ENCODE results near the gene CLEC4F. TPM values are rescaled to one million over a fixed set of nuclear protein-coding genes. Genes with fewer than 3 reads are reported as not detected.

The CLEC4F gene
- total RNA-seq, 1 donor from 2014 or later = not detected

DNA sequence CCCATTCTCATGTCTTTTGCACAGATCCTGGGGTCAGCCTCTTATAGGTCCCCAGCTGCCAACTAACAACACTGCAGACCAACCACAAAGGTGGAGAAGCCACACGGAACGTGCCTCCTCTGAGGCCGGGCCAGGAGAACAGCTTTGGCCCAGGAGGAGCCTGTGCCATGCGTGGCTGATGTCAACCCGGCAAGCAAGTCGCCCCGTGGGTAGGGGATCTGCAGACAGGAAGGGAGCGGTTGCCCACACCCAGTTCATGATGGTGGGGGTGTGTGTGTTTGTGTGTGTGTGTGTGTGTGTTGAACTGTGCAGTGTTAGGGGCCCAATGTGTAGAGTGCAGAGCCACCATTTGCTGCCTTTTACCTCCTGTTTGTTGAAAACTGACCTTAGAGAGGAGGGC lies 2.4 kb upstream of the CLEC4F start:
- Histone ChIP-seq H3K4me3 (ENCODE audit: insufficient read depth, low read depth, low read length) (no peak overlapping the region), H3K9ac (ENCODE audit: low read length) (no peak overlapping the region), H3K79me2 (ENCODE audit: insufficient read depth, low read length) (no peaks in the 10 kb centered on the region), H3K36me3 (ENCODE audit: insufficient read depth, low read length) (no peaks in the 10 kb centered on the region), H3K4me2 (ENCODE audit: low read length) (no peak overlapping the region), H3K9me3 (ENCODE audit: insufficient read depth, low read depth, low read length) (no peaks in the 10 kb centered on the region), H3K27me3 (ENCODE audit: insufficient read depth, low read length) (peaks cover 12% of the 10 kb centered on the region), H2AFZ (ENCODE audit: low read depth, low read length) (no peak overlapping the region), H3K4me1 (ENCODE audit: insufficient read depth, low read length) (no peaks in the 10 kb centered on the region), H4K20me1 (ENCODE audit: insufficient read depth, low read length) (no peaks in the 10 kb centered on the region), H3K27ac (ENCODE audit: low read depth, low read length) (no peak overlapping the region)
- Mint-ChIP-seq H3K4me3 (ENCODE audit: unreplicated experiment) (no peak overlapping the region), H3K27ac (ENCODE audit: unreplicated experiment) (no peak overlapping the region), H3K27me3 (ENCODE audit: low read depth, unreplicated experiment) (peaks cover 26% of the 10 kb centered on the region), H3K36me3 (ENCODE audit: low read depth, unreplicated experiment) (no peaks in the 10 kb centered on the region), H3K4me1 (ENCODE audit: low read depth, unreplicated experiment) (no peaks in the 10 kb centered on the region), H3K9me3 (ENCODE audit: unreplicated experiment) (peaks cover 6% of the 10 kb centered on the region)
- no peak for DNase-seq (ENCODE audit: low read depth)
- FAIRE-seq = no peak
- TF ChIP-seq, protein P1, sequence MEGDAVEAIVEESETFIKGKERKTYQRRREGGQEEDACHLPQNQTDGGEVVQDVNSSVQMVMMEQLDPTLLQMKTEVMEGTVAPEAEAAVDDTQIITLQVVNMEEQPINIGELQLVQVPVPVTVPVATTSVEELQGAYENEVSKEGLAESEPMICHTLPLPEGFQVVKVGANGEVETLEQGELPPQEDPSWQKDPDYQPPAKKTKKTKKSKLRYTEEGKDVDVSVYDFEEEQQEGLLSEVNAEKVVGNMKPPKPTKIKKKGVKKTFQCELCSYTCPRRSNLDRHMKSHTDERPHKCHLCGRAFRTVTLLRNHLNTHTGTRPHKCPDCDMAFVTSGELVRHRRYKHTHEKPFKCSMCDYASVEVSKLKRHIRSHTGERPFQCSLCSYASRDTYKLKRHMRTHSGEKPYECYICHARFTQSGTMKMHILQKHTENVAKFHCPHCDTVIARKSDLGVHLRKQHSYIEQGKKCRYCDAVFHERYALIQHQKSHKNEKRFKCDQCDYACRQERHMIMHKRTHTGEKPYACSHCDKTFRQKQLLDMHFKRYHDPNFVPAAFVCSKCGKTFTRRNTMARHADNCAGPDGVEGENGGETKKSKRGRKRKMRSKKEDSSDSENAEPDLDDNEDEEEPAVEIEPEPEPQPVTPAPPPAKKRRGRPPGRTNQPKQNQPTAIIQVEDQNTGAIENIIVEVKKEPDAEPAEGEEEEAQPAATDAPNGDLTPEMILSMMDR (IDR thresholded peaks at IDR 0.05; ENCODE audit: insufficient read depth, low read depth, low read length) = no peak
- no peak for TF ChIP-seq EZH2 (IDR thresholded peaks at IDR 0.05; ENCODE audit: insufficient read depth, low read length)

DNA sequence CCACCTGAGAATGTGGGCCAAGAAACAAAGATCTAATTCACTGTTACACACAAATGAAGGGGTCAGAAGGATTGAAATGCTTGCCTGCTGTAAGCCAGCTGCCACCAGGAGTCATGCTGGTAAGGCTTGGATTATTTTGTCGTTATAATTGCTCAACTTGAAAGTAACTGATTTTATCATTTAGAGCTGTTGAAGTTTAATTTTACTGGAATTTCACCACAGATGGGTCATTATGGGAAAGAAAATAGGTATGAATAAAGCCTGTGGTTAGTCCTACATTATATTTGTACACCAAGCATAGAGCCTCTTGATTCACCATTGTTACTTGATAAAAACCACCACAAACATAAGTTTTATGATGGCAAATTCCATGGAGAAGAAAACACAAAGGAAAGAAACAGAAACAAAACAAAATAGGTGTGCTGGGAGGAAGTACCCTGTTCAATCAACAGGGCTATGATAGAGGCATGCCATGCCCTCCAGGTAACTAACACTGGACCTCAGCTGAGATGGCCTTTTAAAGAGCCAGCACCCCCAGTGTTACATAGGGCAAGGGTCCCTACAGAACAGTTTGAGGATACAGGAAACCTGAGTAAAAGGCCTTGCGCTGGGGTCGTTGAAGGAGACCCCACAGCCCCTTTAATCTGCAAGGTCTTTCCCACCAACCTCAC lies 3.0 kb downstream of the CLEC4F start:
- Histone ChIP-seq H3K9me3 (ENCODE audit: insufficient read depth, low read depth, low read length) (no peaks in the 10 kb centered on the region), H3K4me1 (ENCODE audit: insufficient read depth, low read length) (no peaks in the 10 kb centered on the region), H4K20me1 (ENCODE audit: insufficient read depth, low read length) (no peaks in the 10 kb centered on the region), H3K79me2 (ENCODE audit: insufficient read depth, low read length) (no peaks in the 10 kb centered on the region), H2AFZ (ENCODE audit: low read depth, low read length) (no peak overlapping the region), H3K36me3 (ENCODE audit: insufficient read depth, low read length) (no peaks in the 10 kb centered on the region), H3K4me2 (ENCODE audit: low read length) (no peak overlapping the region), H3K4me3 (ENCODE audit: insufficient read depth, low read depth, low read length) (no peak overlapping the region), H3K27ac (ENCODE audit: low read depth, low read length) (no peak overlapping the region), H3K9ac (ENCODE audit: low read length) (no peak overlapping the region), H3K27me3 (ENCODE audit: insufficient read depth, low read length) (peaks cover 31% of the 10 kb centered on the region)
- FAIRE-seq = no peak
- Mint-ChIP-seq H3K36me3 (ENCODE audit: low read depth, unreplicated experiment) (no peaks in the 10 kb centered on the region), H3K4me1 (ENCODE audit: low read depth, unreplicated experiment) (no peaks in the 10 kb centered on the region), H3K27ac (ENCODE audit: unreplicated experiment) (no peak overlapping the region), H3K4me3 (ENCODE audit: unreplicated experiment) (no peak overlapping the region), H3K9me3 (ENCODE audit: unreplicated experiment) (peaks cover 5% of the 10 kb centered on the region), H3K27me3 (ENCODE audit: low read depth, unreplicated experiment) (peaks cover 45% of the 10 kb centered on the region)
- DNase-seq (ENCODE audit: low read depth) = no peak
- TF ChIP-seq, protein P1 (IDR thresholded peaks at IDR 0.05; ENCODE audit: insufficient read depth, low read depth, low read length) = no peak
- TF ChIP-seq EZH2 (IDR thresholded peaks at IDR 0.05; ENCODE audit: insufficient read depth, low read length) = no peak

DNA sequence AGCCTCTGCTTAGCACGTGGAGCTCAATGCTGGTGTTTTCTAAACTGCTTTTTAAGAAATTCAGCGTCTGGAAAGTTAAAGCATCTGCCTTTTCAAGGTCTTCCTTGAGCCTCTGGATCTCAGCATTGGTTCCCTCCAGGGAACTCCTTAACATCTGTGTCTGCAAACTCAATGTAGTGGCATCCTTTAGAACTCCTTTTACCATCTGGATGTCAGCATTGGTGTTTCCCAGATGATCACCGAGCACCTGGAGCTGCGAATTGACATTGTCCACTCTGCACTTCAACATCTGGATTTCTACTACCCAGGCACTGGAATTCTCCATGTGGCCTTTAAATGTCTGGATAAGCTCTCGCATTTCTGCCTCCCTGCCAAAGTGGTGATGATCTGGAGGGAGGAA lies 3.7 kb downstream of the CLEC4F start:
- H3K36me3 Mint-ChIP-seq (ENCODE audit: low read depth, unreplicated experiment) = no peaks in the 10 kb centered on the region
- no peak overlapping the region for H3K27ac Mint-ChIP-seq (ENCODE audit: unreplicated experiment)
- peaks cover 48% of the 10 kb centered on the region for H3K27me3 Mint-ChIP-seq (ENCODE audit: low read depth, unreplicated experiment)
- Histone ChIP-seq H4K20me1 (ENCODE audit: insufficient read depth, low read length) (no peaks in the 10 kb centered on the region), H3K4me2 (ENCODE audit: low read length) (no peak overlapping the region), H3K4me3 (ENCODE audit: insufficient read depth, low read depth, low read length) (no peak overlapping the region), H3K36me3 (ENCODE audit: insufficient read depth, low read length) (no peaks in the 10 kb centered on the region), H3K79me2 (ENCODE audit: insufficient read depth, low read length) (no peaks in the 10 kb centered on the region), H3K27me3 (ENCODE audit: insufficient read depth, low read length) (peaks cover 31% of the 10 kb centered on the region), H2AFZ (ENCODE audit: low read depth, low read length) (no peak overlapping the region), H3K9ac (ENCODE audit: low read length) (no peak overlapping the region), H3K9me3 (ENCODE audit: insufficient read depth, low read depth, low read length) (no peaks in the 10 kb centered on the region), H3K4me1 (ENCODE audit: insufficient read depth, low read length) (no peaks in the 10 kb centered on the region), H3K27ac (ENCODE audit: low read depth, low read length) (no peak overlapping the region)
- TF ChIP-seq, protein P1 (IDR thresholded peaks at IDR 0.05; ENCODE audit: insufficient read depth, low read depth, low read length) = no peak
- TF ChIP-seq EZH2 (IDR thresholded peaks at IDR 0.05; ENCODE audit: insufficient read depth, low read length) = no peak
- DNase-seq (ENCODE audit: low read depth) (no peak), FAIRE-seq (no peak)
- peaks cover 7% of the 10 kb centered on the region for H3K9me3 Mint-ChIP-seq (ENCODE audit: unreplicated experiment)
- no peaks in the 10 kb centered on the region for H3K4me1 Mint-ChIP-seq (ENCODE audit: low read depth, unreplicated experiment)
- H3K4me3 Mint-ChIP-seq (ENCODE audit: unreplicated experiment) = no peak overlapping the region

Measured in astrocyte (in vitro differentiated cells and primary cell).